Stimulated activated CD4-positive, alpha-beta T cell treated with anti-CD3 and anti-CD28 coated beads, TNF-alpha, amount 100 ng/mL, for 24 hours (primary cell): ENCODE results near the gene ERC2.

Source experiments
- DNase-seq, 3 experiments: peaks; one replicate each; pipeline ENCODE4 v3.0.0-alpha.2; 2020; ENCODE audit warnings: low read depth in 3 of 3

The ERC2 gene

GRCh38 chr3:56123487-56123886, 344.8 kb downstream of the ERC2 start:
- no peak for DNase-seq

GRCh38 chr3:56122911-56123310, 345.4 kb downstream of the ERC2 start:
- DNase-seq: no peak

GRCh38 chr3:56121716-56122115, 346.6 kb downstream of the ERC2 start:
- DNase-seq: no peak

- no peak for DNase-seq
Observed at GRCh38 chr3:56119575-56120349, 348.5 kb downstream of the ERC2 start.

- no peak for DNase-seq
Observed at GRCh38 chr3:56118968-56119367, 349.3 kb downstream of the ERC2 start.

- no peak for DNase-seq
Observed at GRCh38 chr3:56115698-56116097, 352.6 kb downstream of the ERC2 start.

- DNase-seq: no peak
Observed at GRCh38 chr3:56115199-56115598, 353.1 kb downstream of the ERC2 start.

GRCh38 chr3:56113908-56114307, 354.4 kb downstream of the ERC2 start:
- no peak for DNase-seq

GRCh38 chr3:56113231-56113630, 355.0 kb downstream of the ERC2 start:
- no peak for DNase-seq

GRCh38 chr3:56111606-56112304, 356.5 kb downstream of the ERC2 start:
- no peak for DNase-seq

- DNase-seq: no peak
Observed at GRCh38 chr3:56110886-56111285, 357.4 kb downstream of the ERC2 start.

GRCh38 chr3:56107157-56107556, 361.1 kb downstream of the ERC2 start:
- no peak for DNase-seq

- no peak for DNase-seq
Observed at GRCh38 chr3:56102032-56102431, 366.2 kb downstream of the ERC2 start.

- DNase-seq: no peak
Observed at GRCh38 chr3:56101576-56101975, 366.7 kb downstream of the ERC2 start.

- DNase-seq: no peak
Observed at GRCh38 chr3:56096999-56097398, 371.3 kb downstream of the ERC2 start.

- DNase-seq: no peak
Observed at GRCh38 chr3:56094170-56094569, 374.1 kb downstream of the ERC2 start.

- no peak for DNase-seq
Observed at GRCh38 chr3:56089739-56090138, 378.5 kb downstream of the ERC2 start.

GRCh38 chr3:56087451-56088053, 380.7 kb downstream of the ERC2 start:
- no peak for DNase-seq

GRCh38 chr3:56086355-56086754, 381.9 kb downstream of the ERC2 start:
- no peak for DNase-seq

- no peak for DNase-seq
Observed at GRCh38 chr3:56081246-56081645, 387.0 kb downstream of the ERC2 start.

- no peak for DNase-seq
Observed at GRCh38 chr3:56076746-56077145, 391.5 kb downstream of the ERC2 start.

GRCh38 chr3:56075089-56075488, 393.2 kb downstream of the ERC2 start:
- no peak for DNase-seq

- no peak for DNase-seq
Observed at GRCh38 chr3:56069766-56070165, 398.5 kb downstream of the ERC2 start.
